ENCODE results near the gene B3GALT5. TPM values are rescaled to one million over a fixed set of nuclear protein-coding genes. Genes with fewer than 3 reads are reported as not detected.
"Not testable (repeated sequence)": the region's sequence is repeated elsewhere in the genome, so short reads cannot be mapped to it uniquely, and the experiment has no call there.

The B3GALT5 gene, protein sequence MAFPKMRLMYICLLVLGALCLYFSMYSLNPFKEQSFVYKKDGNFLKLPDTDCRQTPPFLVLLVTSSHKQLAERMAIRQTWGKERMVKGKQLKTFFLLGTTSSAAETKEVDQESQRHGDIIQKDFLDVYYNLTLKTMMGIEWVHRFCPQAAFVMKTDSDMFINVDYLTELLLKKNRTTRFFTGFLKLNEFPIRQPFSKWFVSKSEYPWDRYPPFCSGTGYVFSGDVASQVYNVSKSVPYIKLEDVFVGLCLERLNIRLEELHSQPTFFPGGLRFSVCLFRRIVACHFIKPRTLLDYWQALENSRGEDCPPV
- total RNA-seq (2014; rRNA removed; shearing (Covaris generic)) = 0.76 and 1.2 TPM in 2 replicates

DNA sequence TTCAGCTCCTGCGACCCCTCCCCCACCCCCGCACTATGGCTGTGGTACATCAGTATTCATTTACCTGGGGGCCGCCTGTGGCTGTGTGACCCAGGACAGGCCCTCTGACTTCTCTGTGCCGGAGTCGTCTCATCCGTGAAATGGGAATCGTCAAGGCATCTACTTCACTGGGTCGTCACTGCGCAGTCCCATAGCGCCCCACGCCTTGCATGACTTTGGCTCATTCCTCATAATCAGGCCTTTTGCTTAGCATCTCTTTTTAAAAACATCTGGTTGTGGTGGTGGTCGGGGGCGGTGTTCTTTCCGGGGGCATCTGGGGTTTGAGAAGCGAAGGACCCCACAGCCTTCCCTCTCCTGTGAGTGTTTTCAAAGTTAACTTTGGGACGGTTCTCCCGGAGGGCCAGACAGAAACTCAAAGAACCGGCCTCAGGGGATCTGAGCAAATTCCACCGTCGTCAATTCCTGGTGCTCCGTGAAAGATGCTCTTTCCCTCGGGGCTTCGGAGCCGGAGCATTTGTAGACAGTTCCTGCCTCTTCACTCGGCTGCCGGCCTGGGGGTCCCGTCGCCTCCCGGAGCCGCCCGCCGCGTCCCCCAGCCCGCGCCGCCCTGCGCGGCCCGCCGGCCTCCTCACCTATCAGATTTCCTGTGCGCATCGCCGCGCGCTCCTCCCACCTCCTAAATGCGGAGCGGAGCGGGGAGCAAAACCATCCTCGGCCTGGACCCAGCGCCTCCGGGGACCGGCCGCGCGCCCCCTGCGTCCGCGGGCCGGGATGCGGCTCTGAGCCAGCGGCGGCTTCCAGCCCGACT is at the start of gene B3GALT5:
Gene B3GALT5 (plus strand): TSS at position 708 of the 808 bp plus-strand sequence. CDS start 47,620 bp downstream, outside the sequence.
- DNase-seq (ENCODE audit: low read depth in 1 of 2, low spot score in 2 of 2) = no peak

DNA sequence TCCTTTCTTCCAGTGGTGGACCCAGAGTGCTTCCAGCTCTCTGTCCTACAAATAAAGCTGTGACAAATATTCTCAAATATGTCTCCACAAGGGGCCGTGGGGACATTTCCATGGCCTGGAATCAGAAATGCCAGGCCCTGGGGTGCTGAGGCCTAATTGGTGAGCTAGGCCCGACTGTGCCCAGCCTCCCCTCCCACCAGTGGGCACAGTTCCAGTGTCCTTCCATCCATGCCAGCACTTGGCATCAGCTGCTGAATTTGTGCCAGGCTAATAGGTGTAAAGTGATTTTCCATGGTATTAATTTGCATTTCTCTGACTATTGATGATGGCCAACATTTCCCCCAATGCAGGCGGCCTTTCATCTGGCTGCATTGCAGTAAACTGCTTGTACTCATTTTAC is 48.5 kb upstream of the B3GALT5 start:
- H3K27me3 ChIP-seq (replicated peaks) = no peaks in the 10 kb centered on the region
- H3K4me3 ChIP-seq = no peak overlapping the region
- no peak for DNase-seq (ENCODE audit: low read depth in 1 of 2, low spot score in 2 of 2)
- no peak overlapping the region for H3K27ac ChIP-seq
- H3K36me3 ChIP-seq = no peaks in the 10 kb centered on the region
- no peaks in the 10 kb centered on the region for H3K9me3 ChIP-seq (replicated peaks)
- H3K4me1 ChIP-seq (replicated peaks) = no peaks in the 10 kb centered on the region

More for the DNA sequence above, at the start of gene B3GALT5:
- Histone ChIP-seq H3K9me3 (replicated peaks) (no peaks in the 10 kb centered on the region), H3K4me1 (replicated peaks) (peaks cover 27% of the 10 kb centered on the region), H3K4me3 (peak within 1 kb of the TSS; percentile 44), H3K27ac (no peak within 1 kb of the TSS), H3K27me3 (replicated peaks) (peaks cover 27% of the 10 kb centered on the region), H3K36me3 (no peaks in the 10 kb centered on the region)

- no peak overlapping the region for H3K27ac ChIP-seq
- H3K9me3 ChIP-seq (replicated peaks) = no peaks in the 10 kb centered on the region
- no peak for DNase-seq (ENCODE audit: low read depth in 1 of 2, low spot score in 2 of 2)
- no peaks in the 10 kb centered on the region for H3K4me1 ChIP-seq (replicated peaks)
- H3K4me3 ChIP-seq = no peak overlapping the region
- H3K36me3 ChIP-seq = no peaks in the 10 kb centered on the region
- H3K27me3 ChIP-seq (replicated peaks) = no peaks in the 10 kb centered on the region
Observed at GRCh38 chr21:39567180-39567972, 45.4 kb upstream of the B3GALT5 start.

- Histone ChIP-seq H3K4me1 (replicated peaks) (no peaks in the 10 kb centered on the region), H3K27me3 (replicated peaks) (no peaks in the 10 kb centered on the region), H3K4me3 (no peak overlapping the region), H3K27ac (no peak overlapping the region), H3K9me3 (replicated peaks) (no peaks in the 10 kb centered on the region), H3K36me3 (no peaks in the 10 kb centered on the region)
- DNase-seq (ENCODE audit: low read depth in 1 of 2, low spot score in 2 of 2) = no peak
Observed at GRCh38 chr21:39568361-39568760, 44.4 kb upstream of the B3GALT5 start.

- DNase-seq (ENCODE audit: low read depth in 1 of 2, low spot score in 2 of 2) = no peak
- Histone ChIP-seq H3K27me3 (replicated peaks) (peaks cover 2% of the 10 kb centered on the region), H3K36me3 (no peaks in the 10 kb centered on the region), H3K27ac (no peak overlapping the region), H3K4me1 (replicated peaks) (no peaks in the 10 kb centered on the region), H3K9me3 (replicated peaks) (no peaks in the 10 kb centered on the region), H3K4me3 (no peak overlapping the region)
Observed at GRCh38 chr21:39575775-39576174, 37.0 kb upstream of the B3GALT5 start.

DNA sequence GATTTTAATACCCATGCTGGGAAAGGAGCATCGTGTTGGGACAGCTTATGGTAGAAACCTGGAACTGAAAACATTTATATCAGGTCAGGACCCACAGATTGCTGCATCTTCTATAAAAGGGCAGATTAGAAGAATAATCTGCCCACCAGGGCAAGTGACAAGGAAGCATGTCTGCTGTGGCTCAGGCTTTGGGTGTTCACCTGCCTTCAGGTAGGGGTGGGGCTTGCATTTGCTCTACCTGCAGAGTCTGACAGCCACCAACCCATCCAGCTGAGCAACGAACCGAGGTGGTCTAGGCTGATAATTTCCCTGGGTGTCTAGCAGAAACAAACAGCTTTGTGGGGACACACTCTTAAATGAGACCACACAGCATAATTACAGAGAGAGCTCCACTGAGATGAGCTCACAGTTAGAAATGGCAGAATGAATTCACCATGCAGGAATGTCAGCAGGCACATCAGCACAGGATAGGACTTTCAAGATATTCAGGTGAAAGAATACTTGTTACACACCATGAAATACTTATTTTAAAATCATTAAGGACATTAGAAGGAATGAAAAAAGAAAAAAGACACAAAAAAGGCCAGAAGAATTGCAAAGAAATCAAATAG is 36.1 kb upstream of the B3GALT5 start:
- DNase-seq (ENCODE audit: low read depth in 1 of 2, low spot score in 2 of 2) = no peak
- Histone ChIP-seq H3K27ac (no peak overlapping the region), H3K4me1 (replicated peaks) (no peaks in the 10 kb centered on the region), H3K4me3 (no peak overlapping the region), H3K27me3 (replicated peaks) (peaks cover 2% of the 10 kb centered on the region), H3K9me3 (replicated peaks) (no peaks in the 10 kb centered on the region), H3K36me3 (no peaks in the 10 kb centered on the region)

GRCh38 chr21:39579734-39580332 is 32.9 kb upstream of the B3GALT5 start:
- Histone ChIP-seq H3K4me1 (replicated peaks) (no peaks in the 10 kb centered on the region), H3K27ac (no peak overlapping the region), H3K36me3 (no peaks in the 10 kb centered on the region), H3K27me3 (replicated peaks) (no peaks in the 10 kb centered on the region; the same call in 1 of the 2 replicates), H3K9me3 (replicated peaks) (no peaks in the 10 kb centered on the region), H3K4me3 (no peak overlapping the region)
- no peak for DNase-seq (ENCODE audit: low read depth in 1 of 2, low spot score in 2 of 2)

GRCh38 chr21:39580744-39581143 is 32.0 kb upstream of the B3GALT5 start:
- H3K36me3 ChIP-seq = no peaks in the 10 kb centered on the region
- H3K4me1 ChIP-seq (replicated peaks) = no peaks in the 10 kb centered on the region
- no peak for DNase-seq (ENCODE audit: low read depth in 1 of 2, low spot score in 2 of 2)
- no peaks in the 10 kb centered on the region; the same call in 1 of the 2 replicates for H3K27me3 ChIP-seq (replicated peaks)
- no peaks in the 10 kb centered on the region for H3K9me3 ChIP-seq (replicated peaks)
- H3K27ac ChIP-seq = no peak overlapping the region
- H3K4me3 ChIP-seq = no peak overlapping the region

- Histone ChIP-seq H3K4me3 (no peak overlapping the region), H3K36me3 (no peaks in the 10 kb centered on the region), H3K4me1 (replicated peaks) (no peaks in the 10 kb centered on the region), H3K27ac (no peak overlapping the region), H3K9me3 (replicated peaks) (no peaks in the 10 kb centered on the region), H3K27me3 (replicated peaks) (no peaks in the 10 kb centered on the region)
- DNase-seq (ENCODE audit: low read depth in 1 of 2, low spot score in 2 of 2) = no peak
Observed at GRCh38 chr21:39581414-39581813, 31.3 kb upstream of the B3GALT5 start.

DNA sequence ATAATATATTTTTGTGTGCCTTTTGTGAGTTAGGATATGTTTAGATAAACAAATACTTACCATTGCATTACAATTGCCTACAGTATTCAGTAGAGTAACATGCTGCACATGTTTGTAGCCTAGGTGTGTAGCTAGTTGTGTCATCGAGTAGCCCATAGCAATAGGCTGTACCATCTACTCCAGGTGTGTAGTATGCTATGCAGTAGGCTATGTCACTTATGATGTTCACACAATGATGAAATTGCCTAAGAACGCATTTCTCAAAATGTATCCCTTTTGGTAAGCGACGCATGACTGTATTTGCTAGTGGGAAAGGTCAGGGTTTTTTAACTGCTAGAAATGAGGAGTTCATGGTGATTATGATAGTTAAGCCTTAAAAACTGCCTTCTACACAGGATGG is 30.0 kb upstream of the B3GALT5 start:
- Histone ChIP-seq H3K4me1 (replicated peaks) (no peaks in the 10 kb centered on the region), H3K36me3 (no peaks in the 10 kb centered on the region), H3K27me3 (replicated peaks) (no peaks in the 10 kb centered on the region), H3K9me3 (replicated peaks) (no peaks in the 10 kb centered on the region), H3K27ac (no peak overlapping the region), H3K4me3 (no peak overlapping the region)
- no peak for DNase-seq (ENCODE audit: low read depth in 1 of 2, low spot score in 2 of 2)

DNA sequence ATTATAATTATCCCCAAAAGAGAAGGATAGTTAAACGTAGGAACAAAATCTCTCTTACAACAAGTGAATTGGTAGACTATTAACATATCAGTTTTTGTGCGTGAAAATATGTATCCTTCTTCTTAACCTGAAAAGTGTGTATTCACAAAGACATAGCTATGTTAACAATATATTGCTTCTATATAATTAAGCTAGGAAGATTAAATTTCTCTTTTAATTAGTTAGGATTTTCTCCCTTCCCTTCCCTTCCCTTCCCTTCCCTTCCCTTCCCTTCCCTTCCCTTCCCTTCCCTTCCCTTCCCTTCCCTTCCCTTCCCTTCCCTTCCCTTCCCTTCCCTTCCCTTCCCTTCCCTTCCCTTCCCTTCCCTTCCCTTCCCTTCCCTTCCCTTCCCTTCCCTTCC is 29.2 kb upstream of the B3GALT5 start:
- not testable (repeated sequence) for H3K4me3 ChIP-seq; H3K27ac ChIP-seq; H3K9me3 ChIP-seq (replicated peaks); DNase-seq (ENCODE audit: low read depth in 1 of 2, low spot score in 2 of 2); H3K36me3 ChIP-seq; H3K27me3 ChIP-seq (replicated peaks); H3K4me1 ChIP-seq (replicated peaks)

- H3K4me1 ChIP-seq (replicated peaks) = no peaks in the 10 kb centered on the region
Observed at GRCh38 chr21:39587376-39587775, 25.4 kb upstream of the B3GALT5 start.

DNA sequence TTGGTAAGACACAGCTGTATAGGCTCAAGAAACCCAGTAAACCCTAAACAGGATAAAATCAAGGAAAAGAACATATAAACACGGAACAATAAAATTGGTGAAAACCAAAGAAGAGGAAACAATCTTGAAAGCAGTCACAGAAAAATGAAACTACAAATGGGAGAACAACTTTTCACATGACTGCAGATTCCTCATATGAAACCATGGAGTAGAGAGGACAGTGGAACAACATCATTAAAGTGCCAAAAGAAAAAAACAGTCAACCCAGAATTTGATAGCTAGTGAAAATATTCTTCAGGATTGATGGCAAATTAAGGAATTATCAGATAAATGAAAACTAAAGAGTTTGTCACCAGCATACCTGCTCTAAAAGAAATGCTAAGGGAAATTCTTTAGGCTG is 23.9 kb upstream of the B3GALT5 start:
- no peaks in the 10 kb centered on the region for H3K4me1 ChIP-seq (replicated peaks)
- no peak overlapping the region for H3K4me3 ChIP-seq
- no peaks in the 10 kb centered on the region for H3K36me3 ChIP-seq
- DNase-seq (ENCODE audit: low read depth in 1 of 2, low spot score in 2 of 2) = no peak
- no peaks in the 10 kb centered on the region; the same call in 1 of the 2 replicates for H3K27me3 ChIP-seq (replicated peaks)
- H3K27ac ChIP-seq = no peak overlapping the region
- H3K9me3 ChIP-seq (replicated peaks) = no peaks in the 10 kb centered on the region; the same call in 1 of the 2 replicates

More at GRCh38 chr21:39587376-39587775, 25.4 kb upstream of the B3GALT5 start:
- no peaks in the 10 kb centered on the region; the same call in 1 of the 2 replicates for H3K9me3 ChIP-seq (replicated peaks)
- no peaks in the 10 kb centered on the region for H3K36me3 ChIP-seq
- no peak for DNase-seq (ENCODE audit: low read depth in 1 of 2, low spot score in 2 of 2)
- H3K27ac ChIP-seq = no peak overlapping the region
- H3K4me3 ChIP-seq = no peak overlapping the region
- H3K27me3 ChIP-seq (replicated peaks) = no peaks in the 10 kb centered on the region; the same call in 1 of the 2 replicates

Measured in SJSA1 (cell line).